A549 (cell line): ENCODE results near the gene GALNT15.

Source experiments
- BHLHE40 ChIP-seq: IDR thresholded peaks from 2 replicates; pipeline ENCODE4 v1.6.1; 2012; ENCODE audit warnings: low read depth, low read length, inconsistent platforms
- EP300 ChIP-seq, 2 experiments: fragments of >200 bp; sonication (Bioruptor Twin); formaldehyde crosslinking; IDR thresholded peaks; 2 replicates in 1 of 2; 3 replicates in 1 of 2; pipeline ENCODE4 v1.6.1; 2016 to 2017
- FOSL2 ChIP-seq, 2 experiments: fragments of 450-650 bp in 1 of 2; fragments of >200 bp in 1 of 2; sonication (Bioruptor Twin) in 1 of 2; formaldehyde crosslinking; IDR thresholded peaks; 2 replicates each; pipeline versions ENCODE4 v1.5.0 to v1.6.1; 2016 to 2020; ENCODE audit warnings: mild to moderate bottlenecking in 1 of 2, moderate library complexity in 1 of 2
- HOXA7 ChIP-seq: fragments of 250-450 bp; sonication (Bioruptor Pico); IDR thresholded peaks from 2 replicates; pipeline ENCODE4 v1.5.0; 2020; ENCODE audit warnings: mild to moderate bottlenecking, moderate library complexity
- MYC ChIP-seq: IDR thresholded peaks from 2 replicates; pipeline ENCODE4 v1.6.1; 2012; ENCODE audit warnings: mild to moderate bottlenecking, inconsistent platforms, low read length, improper control_type of control experiment, borderline replicate concordance
- POLR2A ChIP-seq: IDR thresholded peaks from 2 replicates; pipeline ENCODE4 v1.6.1; 2012; ENCODE audit warnings: mild to moderate bottlenecking, low read length
- TF ChIP-seq, protein P1 (sequence below): fragments of 250-450 bp; sonication (Bioruptor Pico); IDR thresholded peaks from 2 replicates; pipeline ENCODE4 v1.5.0; 2021; ENCODE audit warnings: mild to moderate bottlenecking, moderate library complexity, borderline replicate concordance
- TF ChIP-seq, protein P2 (sequence below): fragments of >200 bp; sonication (Bioruptor Twin); formaldehyde crosslinking; IDR thresholded peaks from 3 replicates; pipeline ENCODE4 v1.5.1; 2016
- TF ChIP-seq, protein P3 (sequence below): IDR thresholded peaks from 2 replicates; pipeline ENCODE4 v1.6.1; 2012
- TF ChIP-seq, protein P4 (sequence below): IDR thresholded peaks from 2 replicates; pipeline ENCODE4 v1.6.1; 2012

DNA sequence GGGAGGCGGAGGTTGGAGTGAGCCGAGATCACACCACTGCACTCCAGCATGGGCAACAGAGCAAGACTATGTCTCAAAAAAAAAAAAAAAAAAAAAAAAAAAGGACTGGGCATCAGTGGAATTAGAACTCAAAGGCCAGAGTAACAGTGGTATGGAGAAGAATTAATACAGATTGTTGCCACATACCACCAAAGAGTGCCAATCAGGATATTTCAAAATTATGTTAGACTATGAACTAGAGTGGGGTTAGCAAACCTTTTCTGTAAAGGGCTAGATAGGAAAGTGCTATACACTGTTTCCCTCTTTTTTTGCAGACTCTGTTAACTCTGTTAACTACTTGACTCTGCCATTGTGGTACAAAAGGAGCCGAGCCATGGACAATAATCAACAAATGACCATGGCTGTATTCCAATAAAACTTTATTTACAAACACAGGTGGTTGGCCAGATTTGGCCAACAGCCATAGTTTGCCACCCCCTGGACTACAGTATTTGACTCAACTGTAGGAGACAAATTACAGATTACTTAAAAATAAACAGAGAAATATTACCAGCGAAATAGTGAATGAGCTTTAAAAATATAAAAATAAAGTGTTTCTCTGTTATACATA lies 61.7 kb downstream of the GALNT15 start:
- no peak for TF ChIP-seq MYC
- TF ChIP-seq EP300 (IDR thresholded peaks at IDR 0.05): no peak
- TF ChIP-seq, protein P1, sequence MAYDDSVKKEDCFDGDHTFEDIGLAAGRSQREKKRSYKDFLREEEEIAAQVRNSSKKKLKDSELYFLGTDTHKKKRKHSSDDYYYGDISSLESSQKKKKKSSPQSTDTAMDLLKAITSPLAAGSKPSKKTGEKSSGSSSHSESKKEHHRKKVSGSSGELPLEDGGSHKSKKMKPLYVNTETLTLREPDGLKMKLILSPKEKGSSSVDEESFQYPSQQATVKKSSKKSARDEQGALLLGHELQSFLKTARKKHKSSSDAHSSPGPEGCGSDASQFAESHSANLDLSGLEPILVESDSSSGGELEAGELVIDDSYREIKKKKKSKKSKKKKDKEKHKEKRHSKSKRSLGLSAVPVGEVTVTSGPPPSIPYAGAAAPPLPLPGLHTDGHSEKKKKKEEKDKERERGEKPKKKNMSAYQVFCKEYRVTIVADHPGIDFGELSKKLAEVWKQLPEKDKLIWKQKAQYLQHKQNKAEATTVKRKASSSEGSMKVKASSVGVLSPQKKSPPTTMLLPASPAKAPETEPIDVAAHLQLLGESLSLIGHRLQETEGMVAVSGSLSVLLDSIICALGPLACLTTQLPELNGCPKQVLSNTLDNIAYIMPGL: no peak
- no peak for TF ChIP-seq POLR2A
- TF ChIP-seq, protein P2, sequence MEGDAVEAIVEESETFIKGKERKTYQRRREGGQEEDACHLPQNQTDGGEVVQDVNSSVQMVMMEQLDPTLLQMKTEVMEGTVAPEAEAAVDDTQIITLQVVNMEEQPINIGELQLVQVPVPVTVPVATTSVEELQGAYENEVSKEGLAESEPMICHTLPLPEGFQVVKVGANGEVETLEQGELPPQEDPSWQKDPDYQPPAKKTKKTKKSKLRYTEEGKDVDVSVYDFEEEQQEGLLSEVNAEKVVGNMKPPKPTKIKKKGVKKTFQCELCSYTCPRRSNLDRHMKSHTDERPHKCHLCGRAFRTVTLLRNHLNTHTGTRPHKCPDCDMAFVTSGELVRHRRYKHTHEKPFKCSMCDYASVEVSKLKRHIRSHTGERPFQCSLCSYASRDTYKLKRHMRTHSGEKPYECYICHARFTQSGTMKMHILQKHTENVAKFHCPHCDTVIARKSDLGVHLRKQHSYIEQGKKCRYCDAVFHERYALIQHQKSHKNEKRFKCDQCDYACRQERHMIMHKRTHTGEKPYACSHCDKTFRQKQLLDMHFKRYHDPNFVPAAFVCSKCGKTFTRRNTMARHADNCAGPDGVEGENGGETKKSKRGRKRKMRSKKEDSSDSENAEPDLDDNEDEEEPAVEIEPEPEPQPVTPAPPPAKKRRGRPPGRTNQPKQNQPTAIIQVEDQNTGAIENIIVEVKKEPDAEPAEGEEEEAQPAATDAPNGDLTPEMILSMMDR: no peak
- TF ChIP-seq HOXA7 (CRISPR knock-in tag): no peak
- no peak for TF ChIP-seq BHLHE40
- TF ChIP-seq, protein P3, sequence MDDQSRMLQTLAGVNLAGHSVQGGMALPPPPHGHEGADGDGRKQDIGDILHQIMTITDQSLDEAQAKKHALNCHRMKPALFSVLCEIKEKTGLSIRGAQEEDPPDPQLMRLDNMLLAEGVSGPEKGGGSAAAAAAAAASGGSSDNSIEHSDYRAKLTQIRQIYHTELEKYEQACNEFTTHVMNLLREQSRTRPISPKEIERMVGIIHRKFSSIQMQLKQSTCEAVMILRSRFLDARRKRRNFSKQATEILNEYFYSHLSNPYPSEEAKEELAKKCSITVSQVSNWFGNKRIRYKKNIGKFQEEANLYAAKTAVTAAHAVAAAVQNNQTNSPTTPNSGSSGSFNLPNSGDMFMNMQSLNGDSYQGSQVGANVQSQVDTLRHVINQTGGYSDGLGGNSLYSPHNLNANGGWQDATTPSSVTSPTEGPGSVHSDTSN: no peak
- TF ChIP-seq, protein P4, sequence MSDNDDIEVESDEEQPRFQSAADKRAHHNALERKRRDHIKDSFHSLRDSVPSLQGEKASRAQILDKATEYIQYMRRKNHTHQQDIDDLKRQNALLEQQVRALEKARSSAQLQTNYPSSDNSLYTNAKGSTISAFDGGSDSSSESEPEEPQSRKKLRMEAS: no peak
- TF ChIP-seq FOSL2 (IDR thresholded peaks at IDR 0.05): no peak
- no peak for TF ChIP-seq FOSL2 (CRISPR knock-in tag; IDR thresholded peaks at IDR 0.05)
